Heart left ventricle (tissue), 13 donors: ENCODE measurements around the gene LAMA3.

Experiments
- CTCF ChIP-seq, 12 donors: fragments of 200-600 bp; sonication (generic) in 4 of 12; IDR thresholded peaks; one replicate each; pipeline versions ENCODE4 v1.5.0 to v1.8.0; 2018 to 2022; ENCODE audit warnings: antibody characterized with exemption in 12 of 12, mild to moderate bottlenecking in 5 of 12
- POLR2A ChIP-seq, 2 donors: fragments of 450-650 bp; IDR thresholded peaks; one replicate each; pipeline ENCODE4 v1.6.1; 2017; ENCODE audit warnings: antibody characterized with exemption in 2 of 2, mild to moderate bottlenecking in 2 of 2, moderate library complexity in 2 of 2
- donor health status: ischemic (EF 13 %, LVEDD 7.1; RV severe dilation, severe dysfunction).
- donor health status: DM: no; HTN: yes; CAD: no.
- donor health status: DM: no; HTN: no; CAD: no.
- donor health status: ischemic (EF 25% LVEDD 6.9; RV normal size, moderate dysfunction).
- donor health status: ischemic (EF 25% LVEDD 5.7; RV mildly dilated, moderate dysfunction).
- donor health status: ischemic (EF 35%, LVEDD 5.7; RV mildly dilated, moderate dysfunction).
- donor health status: nonischemic (EF 11% LVEDD 7.7; RV severe dilation, severe dysfunction).
- donor health status: DM: yes; HTN: yes; CAD: no.
- donor health status: PGD.
- donor health status: ischemic (EF 29% LVEDD 5.4; RV normal size, mild dysfunction).
- donor health status: nonischemic (EF 23%, LVEDD 6.1; RV moderate dilation, normal function).

GRCh38 chr18:23856466-23857163 lies 167.4 kb downstream of the LAMA3 start:
- no peak for TF ChIP-seq CTCF (IDR thresholded peaks at IDR 0.05)
- no peak for TF ChIP-seq POLR2A (IDR thresholded peaks at IDR 0.05)
